Tibial artery (tissue), 4 donors: ENCODE measurements around the gene SDK1.

Experiments used
- DNase-seq, 2 donors: peaks; one replicate each; pipeline ENCODE4 v3.0.0-alpha.2; 2019
- H3K27ac ChIP-seq, 2 donors: fragments of 200-600 bp; sonication (generic) in 1 of 2; 1 replicate in 1 of 2; 2 replicates in 1 of 2; pipeline ENCODE4 v1.5.1; 2018 to 2019; ENCODE audit warnings: mild to moderate bottlenecking in 1 of 2
- H3K27me3 ChIP-seq, 2 donors: fragments of 200-600 bp; sonication (generic) in 1 of 2; one replicate each; pipeline versions ENCODE4 v1.5.1 to v1.6.0; 2016 to 2019
- H3K36me3 ChIP-seq, 3 donors: fragments of 200-600 bp; sonication (generic) in 2 of 3; one replicate each; pipeline ENCODE4 v1.5.1; 2016 to 2019; ENCODE audit warnings: mild to moderate bottlenecking in 2 of 3
- H3K4me1 ChIP-seq, 4 donors: fragments of 200-600 bp; sonication (generic) in 2 of 4; 1 replicate in 3 of 4; 2 replicates in 1 of 4; pipeline ENCODE4 v1.5.1; 2016 to 2019
- H3K4me3 ChIP-seq, 2 donors: fragments of 200-600 bp; sonication (generic) in 1 of 2; 1 replicate in 1 of 2; 2 replicates in 1 of 2; pipeline ENCODE4 v1.5.1; 2018 to 2019; ENCODE audit warnings: mild to moderate bottlenecking in 2 of 2
- H3K9me3 ChIP-seq, 3 donors: fragments of 200-600 bp; sonication (generic) in 1 of 3; one replicate each; pipeline ENCODE4 v1.5.1; 2016 to 2019
- intact Hi-C: fragments of 100-400 bp; cut with DNase I; formaldehyde crosslinking; loops from one replicate; pipeline ENCODE4 v1.15.0; 2023; ENCODE audit warnings: low total_unique reads
- TF ChIP-seq, protein P1 (sequence below), 2 experiments: fragments of 200-600 bp in 1 of 2; fragments of 450-650 bp in 1 of 2; IDR thresholded peaks; one replicate each; pipeline ENCODE4 v1.5.1; 2017 to 2019; ENCODE audit warnings: antibody characterized with exemption in 2 of 2, mild to moderate bottlenecking in 1 of 2, moderate library complexity in 1 of 2

The SDK1 gene

DNA sequence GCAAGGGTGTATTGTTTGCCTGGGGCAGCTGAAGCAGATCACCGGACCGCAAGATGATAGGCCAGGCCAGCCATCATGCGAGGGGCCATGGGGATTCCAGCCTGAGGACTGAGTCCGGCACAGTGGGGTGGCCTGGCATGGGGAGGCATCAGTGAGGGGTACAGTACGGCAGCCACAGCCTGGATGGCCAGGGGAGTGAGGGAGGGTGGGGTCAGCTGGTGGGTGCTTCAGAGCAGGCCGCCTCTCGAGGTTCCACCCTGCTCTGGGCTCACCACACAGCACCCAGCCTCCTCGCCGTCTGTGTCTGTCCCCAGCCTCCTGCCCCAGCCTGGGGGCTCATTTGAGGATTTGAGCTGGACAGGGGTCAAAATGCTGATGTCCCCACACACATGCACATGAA lies 872.6 kb downstream of the SDK1 start:
- Histone ChIP-seq H3K36me3 (peaks cover 0 to 11% (median 5%) of the 10 kb centered on the region in 3 donors), H3K27ac (no peak overlapping the region), H3K4me1 (no peaks in the 10 kb centered on the region), H3K9me3 (no peaks in the 10 kb centered on the region), H3K27me3 (no peaks in the 10 kb centered on the region), H3K4me3 (no peak overlapping the region)
- TF ChIP-seq, protein P1, sequence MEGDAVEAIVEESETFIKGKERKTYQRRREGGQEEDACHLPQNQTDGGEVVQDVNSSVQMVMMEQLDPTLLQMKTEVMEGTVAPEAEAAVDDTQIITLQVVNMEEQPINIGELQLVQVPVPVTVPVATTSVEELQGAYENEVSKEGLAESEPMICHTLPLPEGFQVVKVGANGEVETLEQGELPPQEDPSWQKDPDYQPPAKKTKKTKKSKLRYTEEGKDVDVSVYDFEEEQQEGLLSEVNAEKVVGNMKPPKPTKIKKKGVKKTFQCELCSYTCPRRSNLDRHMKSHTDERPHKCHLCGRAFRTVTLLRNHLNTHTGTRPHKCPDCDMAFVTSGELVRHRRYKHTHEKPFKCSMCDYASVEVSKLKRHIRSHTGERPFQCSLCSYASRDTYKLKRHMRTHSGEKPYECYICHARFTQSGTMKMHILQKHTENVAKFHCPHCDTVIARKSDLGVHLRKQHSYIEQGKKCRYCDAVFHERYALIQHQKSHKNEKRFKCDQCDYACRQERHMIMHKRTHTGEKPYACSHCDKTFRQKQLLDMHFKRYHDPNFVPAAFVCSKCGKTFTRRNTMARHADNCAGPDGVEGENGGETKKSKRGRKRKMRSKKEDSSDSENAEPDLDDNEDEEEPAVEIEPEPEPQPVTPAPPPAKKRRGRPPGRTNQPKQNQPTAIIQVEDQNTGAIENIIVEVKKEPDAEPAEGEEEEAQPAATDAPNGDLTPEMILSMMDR (IDR thresholded peaks at IDR 0.05), result no peak
- intact Hi-C loops, result no loop called here
- DNase-seq, result no peak

DNA sequence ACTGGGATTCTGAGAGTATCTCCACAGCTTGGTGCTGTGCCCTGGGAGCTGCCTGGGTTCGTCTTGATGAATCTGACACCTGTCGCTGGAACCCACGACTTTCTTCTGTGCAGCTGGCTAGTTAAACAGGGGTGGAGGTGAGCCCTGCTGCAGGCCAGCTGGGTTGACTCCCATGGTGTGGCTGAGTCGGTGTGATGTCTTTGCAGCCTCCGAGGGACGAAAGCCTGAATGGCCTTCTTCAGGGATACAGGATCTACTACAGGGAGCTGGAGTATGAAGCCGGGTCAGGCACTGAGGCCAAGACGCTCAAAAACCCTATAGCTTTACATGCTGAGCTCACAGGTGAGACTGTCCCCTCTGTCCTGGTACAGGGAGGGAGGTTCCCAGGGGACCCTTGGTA lies 873.0 kb downstream of the SDK1 start:
- no peak overlapping the region for H3K4me3 ChIP-seq
- no peak for DNase-seq
- H3K27ac ChIP-seq, result no peak overlapping the region
- no peaks in the 10 kb centered on the region for H3K9me3 ChIP-seq
- TF ChIP-seq, protein P1 (IDR thresholded peaks at IDR 0.05), result no peak
- H3K4me1 ChIP-seq, result no peaks in the 10 kb centered on the region
- H3K36me3 ChIP-seq, result peaks cover 0 to 15% (median 9%) of the 10 kb centered on the region in 3 donors
- no peaks in the 10 kb centered on the region for H3K27me3 ChIP-seq
- intact Hi-C loops, result no loop called here

DNA sequence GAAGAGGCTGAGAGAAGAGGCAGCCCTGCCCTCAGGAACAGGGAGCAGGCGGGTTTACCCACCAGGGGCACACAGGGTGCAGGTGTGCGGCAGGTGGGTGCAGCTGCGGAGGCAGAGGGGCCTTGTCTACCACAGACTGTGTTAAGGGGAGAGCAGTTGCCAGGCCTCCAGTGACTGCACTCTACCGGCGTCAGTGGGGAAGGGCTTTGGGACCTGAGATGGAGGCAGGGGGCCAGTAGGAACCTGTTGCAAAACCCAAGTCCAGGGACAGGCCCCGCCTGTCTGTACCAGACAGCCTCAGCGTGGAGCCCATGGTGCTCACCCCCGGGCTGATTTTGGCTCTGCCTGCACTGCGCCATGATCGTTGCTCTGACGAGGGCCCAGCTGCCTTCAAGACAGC lies 873.4 kb downstream of the SDK1 start:
- Histone ChIP-seq H3K27ac (no peak overlapping the region), H3K27me3 (no peaks in the 10 kb centered on the region), H3K9me3 (no peaks in the 10 kb centered on the region), H3K4me3 (no peak overlapping the region), H3K4me1 (no peaks in the 10 kb centered on the region), H3K36me3 (peaks cover 0 to 19% (median 12%) of the 10 kb centered on the region in 3 donors)
- no peak for DNase-seq
- intact Hi-C loops, result no loop called here
- TF ChIP-seq, protein P1 (IDR thresholded peaks at IDR 0.05), result no peak

DNA sequence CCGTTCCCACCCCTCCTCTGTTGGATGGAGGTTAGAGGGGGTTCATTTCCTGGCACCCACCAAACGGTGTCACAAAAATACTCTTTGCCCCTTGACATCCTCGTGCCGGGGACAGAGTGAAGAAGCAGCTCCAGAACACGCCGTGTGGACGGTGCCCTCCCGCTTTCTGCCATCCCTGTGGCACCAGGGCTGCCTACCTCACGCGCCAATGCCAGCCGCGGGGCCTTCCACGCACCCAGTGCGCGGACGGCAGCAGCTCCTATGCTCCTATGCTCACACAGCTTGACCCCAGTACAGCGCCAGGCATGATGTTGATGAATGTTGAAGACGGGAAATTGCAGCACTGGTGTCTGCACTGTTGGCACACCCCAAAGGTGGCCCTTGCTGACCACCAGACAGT lies 873.8 kb downstream of the SDK1 start:
- DNase-seq, result no peak
- Histone ChIP-seq H3K27me3 (no peaks in the 10 kb centered on the region), H3K36me3 (peaks cover 0 to 24% (median 12%) of the 10 kb centered on the region in 3 donors), H3K4me3 (no peak overlapping the region), H3K4me1 (no peaks in the 10 kb centered on the region), H3K27ac (no peak overlapping the region), H3K9me3 (no peaks in the 10 kb centered on the region)
- TF ChIP-seq, protein P1 (IDR thresholded peaks at IDR 0.05), result no peak
- intact Hi-C loops, result no loop called here

DNA sequence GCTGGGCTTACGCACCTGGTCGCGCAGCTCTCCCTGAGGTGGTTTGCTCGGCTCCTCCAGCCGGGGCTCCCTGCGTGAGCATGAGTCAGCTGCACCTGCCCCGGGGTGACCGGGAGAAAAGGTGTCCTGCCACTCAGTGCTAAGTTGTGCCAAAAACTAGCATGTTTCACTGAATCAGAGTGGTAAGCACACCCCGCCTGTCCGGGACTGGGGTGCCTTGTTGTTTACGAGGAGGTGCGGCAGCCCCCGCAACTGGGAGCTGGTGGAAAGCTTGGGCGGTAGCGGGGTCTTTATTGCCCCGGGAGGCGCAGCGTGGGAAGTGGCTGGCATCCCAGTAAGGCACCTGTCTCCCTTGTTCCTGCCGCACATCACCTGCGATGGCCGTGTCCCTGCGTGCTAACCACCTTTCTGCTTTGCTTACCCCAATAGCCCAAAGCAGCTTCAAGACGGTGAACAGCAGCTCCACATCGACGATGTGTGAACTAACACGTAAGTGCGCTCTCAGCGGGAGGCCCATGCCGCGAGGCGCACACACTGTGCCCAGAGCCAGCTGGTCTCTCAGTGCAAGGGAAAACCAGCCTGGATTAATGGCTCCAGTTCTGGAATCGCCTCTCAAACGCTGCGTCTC lies 874.4 kb downstream of the SDK1 start:
- intact Hi-C loops, result no loop called here

More for the DNA sequence above, 874.4 kb downstream of the SDK1 start:
- Histone ChIP-seq H3K36me3 (peaks cover 1 to 27% (median 12%) of the 10 kb centered on the region in 3 donors), H3K27me3 (no peaks in the 10 kb centered on the region), H3K4me3 (no peak overlapping the region), H3K27ac (no peak overlapping the region), H3K4me1 (no peaks in the 10 kb centered on the region), H3K9me3 (no peaks in the 10 kb centered on the region)
- TF ChIP-seq, protein P1 (IDR thresholded peaks at IDR 0.05), result no peak
- no peak for DNase-seq
